Neutrophil (primary cell): ENCODE measurements around the gene STRN3.

Source experiments
- H3K27ac ChIP-seq: fragments of 200-600 bp; sonication (generic); 2 replicates; pipeline ENCODE4 v1.5.1; 2016; ENCODE audit warnings: mild to moderate bottlenecking, moderate library complexity
- H3K27me3 ChIP-seq: fragments of 200-600 bp; sonication (generic); 2 replicates; pipeline ENCODE4 v1.6.0; 2016; ENCODE audit warnings: mild to moderate bottlenecking
- H3K36me3 ChIP-seq: fragments of 200-600 bp; sonication (generic); 2 replicates; pipeline ENCODE4 v1.5.1; 2017
- H3K4me1 ChIP-seq, 2 experiments: fragments of 200-600 bp in 1 of 2; sonication (generic) in 1 of 2; 1 replicate in 1 of 2; 2 replicates in 1 of 2; pipeline versions ENCODE4 v1.5.1 to v1.6.1; 2013 to 2016; ENCODE audit warnings: low read depth in 1 of 2, low read length in 1 of 2, mild to moderate bottlenecking in 1 of 2, moderate library complexity in 1 of 2; ENCODE audit not compliant: control insufficient read depth in 1 of 2, insufficient read depth in 1 of 2
- H3K4me3 ChIP-seq, 2 experiments: fragments of 200-600 bp in 1 of 2; sonication (generic) in 1 of 2; 1 replicate in 1 of 2; 2 replicates in 1 of 2; pipeline ENCODE4 v1.5.1; 2013 to 2016; ENCODE audit warnings: low read depth in 1 of 2, low read length in 1 of 2, mild to moderate bottlenecking in 1 of 2, moderate library complexity in 1 of 2
- H3K9me3 ChIP-seq: fragments of 200-600 bp; sonication (generic); 2 replicates; pipeline ENCODE4 v1.5.1; 2016
- CTCF ChIP-seq: fragments of 200-600 bp; sonication (generic); IDR thresholded peaks from 2 replicates; pipeline ENCODE4 v1.5.1; 2016; ENCODE audit warnings: antibody characterized with exemption

STRN3 gene

GRCh38 chr14:31003284-31003683, 22.9 kb downstream of the STRN3 start:
- peaks cover 10% of the 10 kb centered on the region for H3K36me3 ChIP-seq
- no peak for TF ChIP-seq CTCF
- no peaks in the 10 kb centered on the region for H3K4me1 ChIP-seq

GRCh38 chr14:31001339-31001658, 24.9 kb downstream of the STRN3 start:
- no peak overlapping the region for H3K27ac ChIP-seq
- H3K9me3 ChIP-seq = no peaks in the 10 kb centered on the region
- H3K36me3 ChIP-seq = peaks cover 10% of the 10 kb centered on the region
- H3K4me1 ChIP-seq = no peaks in the 10 kb centered on the region
- no peaks in the 10 kb centered on the region for H3K27me3 ChIP-seq
- no peak for TF ChIP-seq CTCF
- H3K4me3 ChIP-seq = no peak overlapping the region

More at GRCh38 chr14:31003284-31003683, 22.9 kb downstream of the STRN3 start:
- Histone ChIP-seq H3K27ac (no peak overlapping the region), H3K4me3 (no peak overlapping the region), H3K9me3 (no peaks in the 10 kb centered on the region), H3K27me3 (no peaks in the 10 kb centered on the region)

GRCh38 chr14:31000629-31001338, 25.4 kb downstream of the STRN3 start:
- no peaks in the 10 kb centered on the region for H3K4me1 ChIP-seq
- H3K36me3 ChIP-seq = peaks cover 9% of the 10 kb centered on the region
- H3K9me3 ChIP-seq = no peaks in the 10 kb centered on the region
- no peak overlapping the region for H3K27ac ChIP-seq
- no peak overlapping the region for H3K4me3 ChIP-seq
- TF ChIP-seq CTCF = no peak
- no peaks in the 10 kb centered on the region for H3K27me3 ChIP-seq

GRCh38 chr14:30999038-30999773, 27.0 kb downstream of the STRN3 start:
- no peak for TF ChIP-seq CTCF
- Histone ChIP-seq H3K9me3 (no peaks in the 10 kb centered on the region), H3K27me3 (no peaks in the 10 kb centered on the region), H3K27ac (no peak overlapping the region), H3K4me1 (no peaks in the 10 kb centered on the region), H3K4me3 (no peak overlapping the region), H3K36me3 (no peaks in the 10 kb centered on the region)

GRCh38 chr14:30998100-30998706, 28.0 kb downstream of the STRN3 start:
- no peak for TF ChIP-seq CTCF
- Histone ChIP-seq H3K36me3 (no peaks in the 10 kb centered on the region), H3K9me3 (no peaks in the 10 kb centered on the region), H3K27me3 (no peaks in the 10 kb centered on the region), H3K27ac (no peak overlapping the region), H3K4me1 (no peaks in the 10 kb centered on the region), H3K4me3 (no peak overlapping the region)
